Epithelial cell of proximal tubule (primary cell): ENCODE data around the gene YJEFN3. TPM values are rescaled to one million over a fixed set of nuclear protein-coding genes. Genes with fewer than 3 reads are reported as not detected.

ENCODE experiments used
- DNase-seq: peaks from one replicate; pipeline ENCODE4 v3.0.0-alpha.2; 2011; ENCODE audit warnings: low read depth
- H3K4me3 ChIP-seq: 2 replicates; pipeline ENCODE4 v1.5.1; 2011; ENCODE audit warnings: low read depth, mild to moderate bottlenecking, low read length
- total RNA-seq: library from RNA; depleted of rRNA; stranded (reverse); fragments of >200 nt; gene quantifications from 2 replicates; pipeline ENCODE4 v1.2.3, GENCODE V29; 2015
- TF ChIP-seq, protein P1 (sequence below): conservative IDR thresholded peaks from 2 replicates; pipeline ENCODE4 v1.5.1; 2012; ENCODE audit warnings: low read depth, mild to moderate bottlenecking, low read length

The YJEFN3 gene
- total RNA-seq, 1 donor from 2014 or later, result 0.58 TPM

DNA sequence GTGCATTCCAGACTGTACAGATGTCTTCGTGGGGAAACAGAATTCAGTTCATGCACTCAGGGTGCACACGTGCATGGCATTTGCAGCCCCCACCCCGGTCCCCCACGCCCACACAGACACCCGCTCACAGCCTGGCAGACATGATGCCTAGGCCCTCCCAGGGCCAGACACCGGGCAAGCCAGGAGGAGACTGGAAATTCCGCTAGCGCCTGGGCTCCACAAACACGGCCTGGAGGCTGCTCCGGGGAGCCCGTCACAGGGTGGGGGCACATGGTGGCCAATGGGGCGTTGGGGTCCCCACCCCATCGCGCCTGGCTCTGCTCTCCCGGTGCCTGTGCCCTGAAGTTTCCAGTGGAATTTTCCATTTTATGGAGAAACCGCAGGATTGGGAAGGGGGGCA is 12.9 kb downstream of the YJEFN3 start:
- H3K4me3 ChIP-seq, result no peak overlapping the region
- no peak for DNase-seq
- TF ChIP-seq, protein P1, sequence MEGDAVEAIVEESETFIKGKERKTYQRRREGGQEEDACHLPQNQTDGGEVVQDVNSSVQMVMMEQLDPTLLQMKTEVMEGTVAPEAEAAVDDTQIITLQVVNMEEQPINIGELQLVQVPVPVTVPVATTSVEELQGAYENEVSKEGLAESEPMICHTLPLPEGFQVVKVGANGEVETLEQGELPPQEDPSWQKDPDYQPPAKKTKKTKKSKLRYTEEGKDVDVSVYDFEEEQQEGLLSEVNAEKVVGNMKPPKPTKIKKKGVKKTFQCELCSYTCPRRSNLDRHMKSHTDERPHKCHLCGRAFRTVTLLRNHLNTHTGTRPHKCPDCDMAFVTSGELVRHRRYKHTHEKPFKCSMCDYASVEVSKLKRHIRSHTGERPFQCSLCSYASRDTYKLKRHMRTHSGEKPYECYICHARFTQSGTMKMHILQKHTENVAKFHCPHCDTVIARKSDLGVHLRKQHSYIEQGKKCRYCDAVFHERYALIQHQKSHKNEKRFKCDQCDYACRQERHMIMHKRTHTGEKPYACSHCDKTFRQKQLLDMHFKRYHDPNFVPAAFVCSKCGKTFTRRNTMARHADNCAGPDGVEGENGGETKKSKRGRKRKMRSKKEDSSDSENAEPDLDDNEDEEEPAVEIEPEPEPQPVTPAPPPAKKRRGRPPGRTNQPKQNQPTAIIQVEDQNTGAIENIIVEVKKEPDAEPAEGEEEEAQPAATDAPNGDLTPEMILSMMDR, result no peak

- no peak overlapping the region for H3K4me3 ChIP-seq
- TF ChIP-seq, protein P1, result no peak
- DNase-seq, result no peak
Measured at GRCh38 chr19:19542507-19542906, 13.8 kb downstream of the YJEFN3 start.

DNA sequence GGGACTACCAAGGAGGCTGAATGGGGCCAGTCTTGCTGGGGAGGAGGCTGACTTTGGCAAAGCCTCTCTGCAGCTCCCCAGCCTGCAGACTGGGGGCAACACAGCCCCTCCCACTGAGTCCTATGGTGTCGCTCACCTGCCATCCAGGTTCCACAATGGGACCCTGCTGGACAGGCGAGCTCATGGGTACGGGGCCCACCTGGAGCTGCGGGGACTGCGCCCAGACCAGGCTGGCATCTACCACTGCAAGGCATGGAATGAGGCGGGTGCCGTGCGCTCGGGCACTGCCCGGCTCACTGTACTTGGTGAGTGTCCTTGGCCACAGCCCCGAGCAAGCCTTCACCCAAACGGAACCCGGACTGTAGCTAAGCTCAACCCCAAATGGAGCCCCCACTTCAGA is 14.4 kb downstream of the YJEFN3 start:
- H3K4me3 ChIP-seq, result no peak overlapping the region
- TF ChIP-seq, protein P1, result no peak
- no peak for DNase-seq

- TF ChIP-seq, protein P1, result no peak
- H3K4me3 ChIP-seq, result no peak overlapping the region
- DNase-seq, result no peak
Measured at GRCh38 chr19:19543640-19544039, 14.9 kb downstream of the YJEFN3 start.

DNA sequence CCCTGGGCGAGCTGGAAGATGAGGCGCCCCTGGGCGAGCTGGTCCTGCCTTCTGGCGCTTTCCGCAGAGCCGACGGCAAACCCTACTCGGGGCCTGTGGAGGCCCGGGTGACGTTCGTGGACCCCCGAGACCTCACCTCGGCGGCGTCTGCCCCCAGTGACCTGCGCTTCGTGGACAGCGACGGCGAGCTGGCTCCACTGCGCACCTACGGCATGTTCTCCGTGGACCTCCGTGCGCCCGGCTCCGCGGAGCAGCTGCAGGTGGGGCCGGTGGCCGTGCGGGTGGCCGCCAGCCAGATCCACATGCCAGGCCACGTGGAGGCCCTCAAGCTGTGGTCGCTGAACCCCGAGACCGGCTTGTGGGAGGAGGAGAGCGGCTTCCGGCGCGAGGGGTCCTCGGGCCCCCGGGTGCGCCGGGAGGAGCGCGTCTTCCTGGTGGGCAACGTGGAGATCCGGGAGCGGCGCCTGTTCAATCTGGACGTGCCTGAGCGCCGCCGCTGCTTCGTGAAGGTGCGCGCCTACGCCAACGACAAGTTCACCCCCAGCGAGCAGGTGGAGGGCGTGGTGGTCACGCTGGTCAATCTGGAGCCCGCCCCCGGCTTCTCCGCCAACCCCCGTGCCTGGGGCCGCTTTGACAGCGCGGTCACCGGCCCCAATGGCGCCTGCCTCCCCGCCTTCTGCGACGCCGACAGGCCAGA is 15.7 kb downstream of the YJEFN3 start:
- no peak for DNase-seq
- H3K4me3 ChIP-seq, result no peak overlapping the region
- TF ChIP-seq, protein P1, result no peak

GRCh38 chr19:19544954-19545591 is 16.4 kb downstream of the YJEFN3 start:
- TF ChIP-seq, protein P1, result no peak
- DNase-seq, result no peak
- H3K4me3 ChIP-seq, result no peak overlapping the region

- no peak overlapping the region for H3K4me3 ChIP-seq
- TF ChIP-seq, protein P1, result no peak
- no peak for DNase-seq
Measured at GRCh38 chr19:19545707-19546106, 17.0 kb downstream of the YJEFN3 start.
